Measurements from ENCODE around the gene TANGO6. TPM values are rescaled to one million over a fixed set of nuclear protein-coding genes. Genes with fewer than 3 reads are reported as not detected.

TANGO6 gene
- total RNA-seq, 2 donors from 2014 or later = 9.6 to 22.7 TPM

DNA sequence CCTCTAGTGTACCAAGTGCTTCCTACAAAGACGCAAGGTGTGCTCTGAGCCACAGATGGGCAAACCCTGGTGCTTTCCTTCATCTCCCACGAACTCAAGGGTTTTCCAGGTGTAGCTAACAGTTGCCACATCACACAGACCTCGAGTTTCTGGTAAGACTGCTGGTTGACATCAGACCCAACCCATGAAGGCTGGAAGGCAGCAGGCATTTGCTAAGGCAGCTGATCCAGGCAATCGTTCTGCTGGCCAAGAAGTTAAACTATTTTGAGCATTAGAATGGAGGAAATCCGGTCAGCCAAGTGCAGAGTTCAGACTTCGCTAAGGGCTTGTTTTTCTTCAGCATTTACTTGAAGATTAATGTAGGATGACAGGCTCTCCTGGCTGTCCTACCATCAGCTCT, 273.6 kb downstream of the TANGO6 start:
- intact Hi-C loops (cut with DNase I) = no loop called here
- H3K27ac ChIP-seq = no peak overlapping the region
- H3K36me3 ChIP-seq (replicated peaks in 1 of 2; ENCODE audit: insufficient read depth in 1 of 2, low read depth in 2 of 2) = no peaks in the 10 kb centered on the region
- no peak for DNase-seq
- H3K4me3 ChIP-seq = no peak overlapping the region
- WGBS, 2 donors = 45 to 55% methylated on average over 4 to 6 of the region's 6 CpGs
- TF ChIP-seq POLR2A (IDR thresholded peaks at IDR 0.05) = no peak
- TF ChIP-seq, protein P1, sequence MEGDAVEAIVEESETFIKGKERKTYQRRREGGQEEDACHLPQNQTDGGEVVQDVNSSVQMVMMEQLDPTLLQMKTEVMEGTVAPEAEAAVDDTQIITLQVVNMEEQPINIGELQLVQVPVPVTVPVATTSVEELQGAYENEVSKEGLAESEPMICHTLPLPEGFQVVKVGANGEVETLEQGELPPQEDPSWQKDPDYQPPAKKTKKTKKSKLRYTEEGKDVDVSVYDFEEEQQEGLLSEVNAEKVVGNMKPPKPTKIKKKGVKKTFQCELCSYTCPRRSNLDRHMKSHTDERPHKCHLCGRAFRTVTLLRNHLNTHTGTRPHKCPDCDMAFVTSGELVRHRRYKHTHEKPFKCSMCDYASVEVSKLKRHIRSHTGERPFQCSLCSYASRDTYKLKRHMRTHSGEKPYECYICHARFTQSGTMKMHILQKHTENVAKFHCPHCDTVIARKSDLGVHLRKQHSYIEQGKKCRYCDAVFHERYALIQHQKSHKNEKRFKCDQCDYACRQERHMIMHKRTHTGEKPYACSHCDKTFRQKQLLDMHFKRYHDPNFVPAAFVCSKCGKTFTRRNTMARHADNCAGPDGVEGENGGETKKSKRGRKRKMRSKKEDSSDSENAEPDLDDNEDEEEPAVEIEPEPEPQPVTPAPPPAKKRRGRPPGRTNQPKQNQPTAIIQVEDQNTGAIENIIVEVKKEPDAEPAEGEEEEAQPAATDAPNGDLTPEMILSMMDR (IDR thresholded peaks at IDR 0.05) = no peak
- H3K4me1 ChIP-seq = peaks cover 37% of the 10 kb centered on the region
- no peaks in the 10 kb centered on the region for H3K27me3 ChIP-seq
- ATAC-seq = no peak
- no peaks in the 10 kb centered on the region for H3K9me3 ChIP-seq

- TF ChIP-seq, protein P1 (IDR thresholded peaks at IDR 0.05) = no peak
- no peak for TF ChIP-seq POLR2A (IDR thresholded peaks at IDR 0.05)
- Histone ChIP-seq H3K4me3 (no peak overlapping the region), H3K9me3 (no peaks in the 10 kb centered on the region), H3K27ac (peak overlapping the region in 3 of 4 donors; percentile 27 to 65 (median 48)), H3K36me3 (replicated peaks in 1 of 2; ENCODE audit: insufficient read depth in 1 of 2, low read depth in 2 of 2) (no peaks in the 10 kb centered on the region), H3K27me3 (no peaks in the 10 kb centered on the region), H3K4me1 (peaks cover 27% of the 10 kb centered on the region)
- peak; percentile 49 for ATAC-seq
- intact Hi-C loops (cut with DNase I) = no loop called here
- peak in 3 of 4 donors; percentile 47 to 55 (median 51) for DNase-seq
- 41 to 42% methylated on average over 2 of the region's 2 CpGs for WGBS, 2 donors
Measured at GRCh38 chr16:69118468-69118867, 275.1 kb downstream of the TANGO6 start.

- Histone ChIP-seq H3K27me3 (no peaks in the 10 kb centered on the region), H3K27ac (peak overlapping the region in 3 of 4 donors; percentile 27 to 65 (median 48)), H3K4me3 (no peak overlapping the region), H3K36me3 (replicated peaks in 1 of 2; ENCODE audit: insufficient read depth in 1 of 2, low read depth in 2 of 2) (no peaks in the 10 kb centered on the region), H3K9me3 (no peaks in the 10 kb centered on the region), H3K4me1 (peaks cover 28% of the 10 kb centered on the region)
- intact Hi-C loops (cut with DNase I) = no loop called here
- WGBS, 2 donors = 21 to 25% methylated on average over 2 of the region's 2 CpGs
- TF ChIP-seq POLR2A (IDR thresholded peaks at IDR 0.05) = no peak
- TF ChIP-seq, protein P1 (IDR thresholded peaks at IDR 0.05) = no peak
- peak; percentile 75 to 86 (median 82) for DNase-seq
- ATAC-seq = peak; percentile 74
Measured at GRCh38 chr16:69118994-69119393, 275.7 kb downstream of the TANGO6 start.

- ATAC-seq (peak; percentile 36), DNase-seq (peak in 2 of 4 donors; percentile 26 to 46)
- H3K4me3 ChIP-seq = no peak overlapping the region
- 54% methylated on average over 2 of the region's 2 CpGs; no CpG with 5 or more reads in 1 of the 2 donors for WGBS, 2 donors
- peak overlapping the region in 3 of 4 donors; percentile 27 to 65 (median 48) for H3K27ac ChIP-seq
- peaks cover 28% of the 10 kb centered on the region for H3K4me1 ChIP-seq
- no peak for TF ChIP-seq POLR2A (IDR thresholded peaks at IDR 0.05)
- TF ChIP-seq, protein P1 (IDR thresholded peaks at IDR 0.05) = no peak
- no peaks in the 10 kb centered on the region for H3K27me3 ChIP-seq
- intact Hi-C loops (cut with DNase I) = no loop called here
- no peaks in the 10 kb centered on the region for H3K36me3 ChIP-seq (replicated peaks in 1 of 2; ENCODE audit: insufficient read depth in 1 of 2, low read depth in 2 of 2)
- H3K9me3 ChIP-seq = no peaks in the 10 kb centered on the region
Measured at GRCh38 chr16:69119536-69119935, 276.2 kb downstream of the TANGO6 start.

GRCh38 chr16:69120096-69120664, 276.8 kb downstream of the TANGO6 start:
- DNase-seq = no peak
- ATAC-seq = no peak
- no peaks in the 10 kb centered on the region for H3K9me3 ChIP-seq
- intact Hi-C loops (cut with DNase I) = loop anchor here (5.0 to 10.0 kb wide), 2 partner anchors 218 to 275 kb away; partner anchors contain the start of gene TANGO6
- no peaks in the 10 kb centered on the region for H3K36me3 ChIP-seq (replicated peaks in 1 of 2; ENCODE audit: insufficient read depth in 1 of 2, low read depth in 2 of 2)
- WGBS, 2 donors = 94 to 96% methylated on average over 19 of the region's 19 CpGs
- no peak for TF ChIP-seq POLR2A (IDR thresholded peaks at IDR 0.05)
- TF ChIP-seq, protein P1 (IDR thresholded peaks at IDR 0.05) = no peak
- peak overlapping the region in 3 of 4 donors; percentile 27 to 65 (median 48) for H3K27ac ChIP-seq
- H3K27me3 ChIP-seq = no peaks in the 10 kb centered on the region
- peaks cover 28% of the 10 kb centered on the region for H3K4me1 ChIP-seq
- H3K4me3 ChIP-seq = no peak overlapping the region

Measured in body of pancreas (tissue), 4 donors.